ENCODE measurements around the gene CNTN1.

The CNTN1 gene

DNA sequence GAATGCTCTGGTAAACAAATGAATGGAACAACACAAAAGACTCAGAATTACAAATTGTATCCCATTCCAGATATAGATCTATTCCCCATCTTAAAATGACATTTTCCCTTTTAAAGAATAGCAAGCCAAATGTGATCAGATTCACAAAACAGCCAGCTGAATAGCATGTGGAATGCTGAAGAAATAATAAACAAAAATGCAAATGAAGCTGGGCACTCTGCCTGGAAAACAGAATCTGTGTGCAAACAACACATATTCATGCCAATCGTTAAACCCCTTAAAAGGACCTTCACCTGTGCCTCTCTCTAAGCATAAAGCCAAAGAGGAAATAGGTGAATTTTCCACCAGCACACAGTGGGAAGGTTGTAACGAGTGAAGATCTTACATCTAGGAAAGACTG, 428.0 kb downstream of the CNTN1 start:
- peak; percentile 20 for DNase-seq (ENCODE audit: low spot score)

DNA sequence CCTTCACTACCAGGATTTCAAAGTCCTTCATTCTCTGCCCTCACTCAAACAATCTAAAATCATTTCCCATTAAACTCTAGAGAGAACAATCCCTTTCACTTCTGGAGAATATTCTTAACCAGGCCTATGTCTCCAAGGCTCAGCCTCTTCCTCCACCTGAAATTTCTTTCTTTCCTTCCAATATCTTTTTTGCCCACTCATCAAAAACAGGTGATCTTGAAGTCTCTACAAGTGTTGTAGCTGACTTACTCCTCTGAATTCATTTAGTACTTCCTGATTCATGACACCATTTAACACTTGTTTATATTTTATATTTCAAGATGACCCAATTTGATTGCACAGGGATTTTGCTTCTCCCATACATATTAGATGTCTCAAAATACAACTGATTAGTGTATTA, 429.1 kb downstream of the CNTN1 start:
- no peak for DNase-seq (ENCODE audit: low spot score)

Data from putamen (tissue), 1 donor.